ENCODE results near the gene PLXNA4. TPM values are rescaled to one million over a fixed set of nuclear protein-coding genes. Genes with fewer than 3 reads are reported as not detected.
A peak's percentile ranks its signal among the peaks of the same experiment; 100 is the strongest.

PLXNA4 gene
- total and polyA plus RNA-seq, 2 experiments from 2014 or later, result 0.08 to 0.80 TPM

DNA sequence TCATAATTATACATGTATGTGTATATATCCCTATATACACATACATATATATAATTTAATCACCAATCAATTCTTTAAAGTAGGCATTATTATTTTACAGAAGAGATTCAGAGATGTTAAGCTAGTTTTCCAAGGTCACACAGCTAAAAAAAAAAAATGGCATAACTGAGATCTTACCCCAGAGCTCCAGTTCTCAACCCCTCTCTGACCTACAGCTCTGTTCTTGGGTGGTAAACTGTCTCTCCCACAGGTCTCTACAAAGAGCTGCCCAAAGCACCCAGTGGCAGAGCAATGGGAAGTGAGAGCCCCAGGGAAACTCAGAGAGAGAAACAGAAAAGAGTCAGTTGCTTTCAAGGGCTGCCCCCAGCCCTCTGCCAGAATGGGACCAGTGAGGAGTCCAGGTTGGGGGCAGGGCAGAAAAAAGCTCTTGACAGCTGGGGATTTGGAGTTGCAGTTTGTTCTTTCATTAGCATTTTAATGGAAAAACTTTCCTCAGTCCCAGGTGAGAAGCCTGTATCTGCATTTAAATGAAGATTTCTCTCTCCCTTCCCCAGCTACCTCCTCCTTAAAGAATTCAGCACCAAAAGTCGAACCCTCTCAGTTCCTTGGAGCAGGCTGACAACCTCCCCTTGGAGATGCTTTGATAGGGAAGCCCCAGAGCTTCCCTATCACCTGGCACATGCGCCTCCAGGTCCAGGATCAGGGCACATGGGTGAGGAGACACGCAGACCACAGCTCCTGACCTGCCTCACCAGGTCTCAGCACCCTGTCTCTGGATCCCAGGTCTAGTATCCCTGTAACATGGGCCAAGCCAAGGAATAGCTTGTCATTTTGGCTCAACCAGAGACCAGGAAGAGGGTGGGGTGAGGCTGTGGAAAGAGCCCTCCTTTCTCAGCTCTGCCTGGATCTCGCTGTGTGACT is 388.1 kb downstream of the PLXNA4 start:
- peak overlapping the region; percentile 54 for H3K4me3 Mint-ChIP-seq
- H3K27ac Mint-ChIP-seq, result peak overlapping the region; percentile 96
- DNase-seq (ENCODE audit: low spot score) (peak; percentile 96), ATAC-seq (peak; percentile 92)
- H3K27me3 Mint-ChIP-seq (ENCODE audit: insufficient read depth, low read depth, poor library complexity), result peaks cover 13% of the 10 kb centered on the region
- Histone ChIP-seq H3F3A (replicated peaks; ENCODE audit: low read depth) (0 out of 2 replicates have a peak, but pooled peaks cover 4% of the 10 kb centered on the region), H2AFZ (no peak overlapping the region), H3K4me1 (ENCODE audit: insufficient read depth) (peaks cover 28% of the 10 kb centered on the region), H3K79me2 (replicated peaks; ENCODE audit: insufficient read depth) (no peaks in the 10 kb centered on the region), H3K4me3 (no peak overlapping the region; the same call in 1 of the 2 replicates), H3K9me2 (ENCODE audit: insufficient read depth) (no peaks in the 10 kb centered on the region; the same call in 1 of the 2 replicates), H3K27me3 (ENCODE audit: insufficient read depth) (no peaks in the 10 kb centered on the region), H3K4me2 (peak overlapping the region; percentile 62), H3K27ac (ENCODE audit: low read depth) (peak overlapping the region; percentile 86), H4K20me1 (replicated peaks; ENCODE audit: insufficient read depth) (no peaks in the 10 kb centered on the region), H3K36me3 (ENCODE audit: insufficient read depth) (0 out of 2 replicates have a peak, but pooled peaks cover 3% of the 10 kb centered on the region)
- H3K9me3 Mint-ChIP-seq, result peaks cover 22% of the 10 kb centered on the region
- peaks cover 51% of the 10 kb centered on the region for H3K4me1 Mint-ChIP-seq
- TF ChIP-seq EZH2phosphoT487 (IDR thresholded peaks at IDR 0.05; ENCODE audit: unreplicated experiment) (no peak), CREB1 (CRISPR knock-in tag; IDR thresholded peaks at IDR 0.05; ENCODE audit: low read depth) (peak; percentile 4; the same call in 1 of the 2 replicates), REST (IDR thresholded peaks at IDR 0.05; ENCODE audit: unreplicated experiment) (no peak), JUNB (IDR thresholded peaks at IDR 0.05; ENCODE audit: unreplicated experiment) (no peak), ZNF114 (CRISPR knock-in tag; IDR thresholded peaks at IDR 0.05) (0 out of 2 replicates have a peak, but pooled peaks have one; percentile 15), ZNF331 (CRISPR knock-in tag; IDR thresholded peaks at IDR 0.05; ENCODE audit: low read depth) (no peak), EZH2 (IDR thresholded peaks at IDR 0.05; ENCODE audit: low read depth, unreplicated experiment) (no peak), NANOG (IDR thresholded peaks at IDR 0.05; ENCODE audit: borderline replicate concordance) (0 out of 2 replicates have a peak, but pooled peaks have one; percentile 24), POLR2AphosphoS5 (IDR thresholded peaks at IDR 0.05; ENCODE audit: low read depth) (no peak)
- TF ChIP-seq, protein P1, sequence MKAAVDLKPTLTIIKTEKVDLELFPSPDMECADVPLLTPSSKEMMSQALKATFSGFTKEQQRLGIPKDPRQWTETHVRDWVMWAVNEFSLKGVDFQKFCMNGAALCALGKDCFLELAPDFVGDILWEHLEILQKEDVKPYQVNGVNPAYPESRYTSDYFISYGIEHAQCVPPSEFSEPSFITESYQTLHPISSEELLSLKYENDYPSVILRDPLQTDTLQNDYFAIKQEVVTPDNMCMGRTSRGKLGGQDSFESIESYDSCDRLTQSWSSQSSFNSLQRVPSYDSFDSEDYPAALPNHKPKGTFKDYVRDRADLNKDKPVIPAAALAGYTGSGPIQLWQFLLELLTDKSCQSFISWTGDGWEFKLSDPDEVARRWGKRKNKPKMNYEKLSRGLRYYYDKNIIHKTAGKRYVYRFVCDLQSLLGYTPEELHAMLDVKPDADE (IDR thresholded peaks at IDR 0.05), result no peak
- TF ChIP-seq, protein P2, sequence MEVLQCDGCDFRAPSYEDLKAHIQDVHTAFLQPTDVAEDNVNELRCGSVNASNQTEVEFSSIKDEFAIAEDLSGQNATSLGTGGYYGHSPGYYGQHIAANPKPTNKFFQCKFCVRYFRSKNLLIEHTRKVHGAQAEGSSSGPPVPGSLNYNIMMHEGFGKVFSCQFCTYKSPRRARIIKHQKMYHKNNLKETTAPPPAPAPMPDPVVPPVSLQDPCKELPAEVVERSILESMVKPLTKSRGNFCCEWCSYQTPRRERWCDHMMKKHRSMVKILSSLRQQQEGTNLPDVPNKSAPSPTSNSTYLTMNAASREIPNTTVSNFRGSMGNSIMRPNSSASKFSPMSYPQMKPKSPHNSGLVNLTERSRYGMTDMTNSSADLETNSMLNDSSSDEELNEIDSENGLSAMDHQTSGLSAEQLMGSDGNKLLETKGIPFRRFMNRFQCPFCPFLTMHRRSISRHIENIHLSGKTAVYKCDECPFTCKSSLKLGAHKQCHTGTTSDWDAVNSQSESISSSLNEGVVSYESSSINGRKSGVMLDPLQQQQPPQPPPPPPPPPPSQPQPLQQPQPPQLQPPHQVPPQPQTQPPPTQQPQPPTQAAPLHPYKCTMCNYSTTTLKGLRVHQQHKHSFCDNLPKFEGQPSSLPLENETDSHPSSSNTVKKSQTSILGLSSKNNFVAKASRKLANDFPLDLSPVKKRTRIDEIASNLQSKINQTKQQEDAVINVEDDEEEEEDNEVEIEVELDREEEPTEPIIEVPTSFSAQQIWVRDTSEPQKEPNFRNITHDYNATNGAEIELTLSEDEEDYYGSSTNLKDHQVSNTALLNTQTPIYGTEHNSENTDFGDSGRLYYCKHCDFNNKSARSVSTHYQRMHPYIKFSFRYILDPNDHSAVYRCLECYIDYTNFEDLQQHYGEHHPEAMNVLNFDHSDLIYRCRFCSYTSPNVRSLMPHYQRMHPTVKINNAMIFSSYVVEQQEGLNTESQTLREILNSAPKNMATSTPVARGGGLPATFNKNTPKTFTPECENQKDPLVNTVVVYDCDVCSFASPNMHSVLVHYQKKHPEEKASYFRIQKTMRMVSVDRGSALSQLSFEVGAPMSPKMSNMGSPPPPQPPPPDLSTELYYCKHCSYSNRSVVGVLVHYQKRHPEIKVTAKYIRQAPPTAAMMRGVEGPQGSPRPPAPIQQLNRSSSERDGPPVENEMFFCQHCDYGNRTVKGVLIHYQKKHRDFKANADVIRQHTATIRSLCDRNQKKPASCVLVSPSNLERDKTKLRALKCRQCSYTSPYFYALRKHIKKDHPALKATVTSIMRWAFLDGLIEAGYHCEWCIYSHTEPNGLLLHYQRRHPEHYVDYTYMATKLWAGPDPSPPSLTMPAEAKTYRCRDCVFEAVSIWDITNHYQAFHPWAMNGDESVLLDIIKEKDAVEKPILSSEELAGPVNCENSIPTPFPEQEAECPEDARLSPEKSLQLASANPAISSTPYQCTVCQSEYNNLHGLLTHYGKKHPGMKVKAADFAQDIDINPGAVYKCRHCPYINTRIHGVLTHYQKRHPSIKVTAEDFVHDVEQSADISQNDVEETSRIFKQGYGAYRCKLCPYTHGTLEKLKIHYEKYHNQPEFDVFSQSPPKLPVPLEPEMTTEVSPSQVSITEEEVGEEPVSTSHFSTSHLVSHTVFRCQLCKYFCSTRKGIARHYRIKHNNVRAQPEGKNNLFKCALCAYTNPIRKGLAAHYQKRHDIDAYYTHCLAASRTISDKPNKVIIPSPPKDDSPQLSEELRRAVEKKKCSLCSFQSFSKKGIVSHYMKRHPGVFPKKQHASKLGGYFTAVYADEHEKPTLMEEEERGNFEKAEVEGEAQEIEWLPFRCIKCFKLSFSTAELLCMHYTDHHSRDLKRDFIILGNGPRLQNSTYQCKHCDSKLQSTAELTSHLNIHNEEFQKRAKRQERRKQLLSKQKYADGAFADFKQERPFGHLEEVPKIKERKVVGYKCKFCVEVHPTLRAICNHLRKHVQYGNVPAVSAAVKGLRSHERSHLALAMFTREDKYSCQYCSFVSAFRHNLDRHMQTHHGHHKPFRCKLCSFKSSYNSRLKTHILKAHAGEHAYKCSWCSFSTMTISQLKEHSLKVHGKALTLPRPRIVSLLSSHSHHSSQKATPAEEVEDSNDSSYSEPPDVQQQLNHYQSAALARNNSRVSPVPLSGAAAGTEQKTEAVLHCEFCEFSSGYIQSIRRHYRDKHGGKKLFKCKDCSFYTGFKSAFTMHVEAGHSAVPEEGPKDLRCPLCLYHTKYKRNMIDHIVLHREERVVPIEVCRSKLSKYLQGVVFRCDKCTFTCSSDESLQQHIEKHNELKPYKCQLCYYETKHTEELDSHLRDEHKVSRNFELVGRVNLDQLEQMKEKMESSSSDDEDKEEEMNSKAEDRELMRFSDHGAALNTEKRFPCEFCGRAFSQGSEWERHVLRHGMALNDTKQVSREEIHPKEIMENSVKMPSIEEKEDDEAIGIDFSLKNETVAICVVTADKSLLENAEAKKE (CRISPR knock-in tag; IDR thresholded peaks at IDR 0.05), result peak; percentile 85
- H3K36me3 Mint-ChIP-seq (ENCODE audit: low read depth), result peaks cover 22% of the 10 kb centered on the region

Data from GM23338 (cell line).